GM13977 (cell line): ENCODE results near the gene DPY19L3.

Experiments used
- DNase-seq: peaks from one replicate; pipeline ENCODE4 v3.0.0; 2012; ENCODE audit warnings: low spot score
- in situ Hi-C: fragments of 300-500 bp; cut with MboI; formaldehyde crosslinking; loops from one replicate; pipeline ENCODE4 v1.12.0; 2022; ENCODE audit warnings: low sequenced_read_pairs, low pct_unique_long_range_greater_than_20kb, mixed read lengths, inconsistent platforms; ENCODE audit not compliant: unreplicated experiment
- TF ChIP-seq, protein P1 (sequence below): IDR thresholded peaks from 2 replicates; pipeline ENCODE4 v1.5.1; 2012; ENCODE audit warnings: mild to moderate bottlenecking, control low read depth; ENCODE audit not compliant: insufficient read depth; ENCODE audit errors: extremely low read depth, missing control alignments

Gene DPY19L3

DNA sequence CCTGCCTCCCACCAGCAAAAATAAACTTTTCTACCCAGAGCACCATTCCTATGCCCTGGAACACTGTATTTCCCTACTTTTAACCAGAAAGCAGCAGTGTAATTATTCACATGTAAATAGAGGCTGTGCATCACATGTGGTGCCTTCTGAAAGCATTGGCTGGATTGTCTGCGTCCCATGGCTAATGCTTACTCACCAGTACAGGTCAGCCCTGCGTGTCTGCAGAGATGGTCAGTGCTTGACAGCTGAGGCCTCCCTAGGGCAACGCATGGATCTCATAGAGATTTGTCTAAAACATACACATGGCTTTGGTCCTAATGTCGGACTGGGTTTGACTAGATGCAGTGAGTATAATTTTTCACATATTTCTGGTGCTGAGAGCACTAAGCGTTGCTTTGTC is 64.2 kb downstream of the DPY19L3 start:
- no peak for DNase-seq
- TF ChIP-seq, protein P1, sequence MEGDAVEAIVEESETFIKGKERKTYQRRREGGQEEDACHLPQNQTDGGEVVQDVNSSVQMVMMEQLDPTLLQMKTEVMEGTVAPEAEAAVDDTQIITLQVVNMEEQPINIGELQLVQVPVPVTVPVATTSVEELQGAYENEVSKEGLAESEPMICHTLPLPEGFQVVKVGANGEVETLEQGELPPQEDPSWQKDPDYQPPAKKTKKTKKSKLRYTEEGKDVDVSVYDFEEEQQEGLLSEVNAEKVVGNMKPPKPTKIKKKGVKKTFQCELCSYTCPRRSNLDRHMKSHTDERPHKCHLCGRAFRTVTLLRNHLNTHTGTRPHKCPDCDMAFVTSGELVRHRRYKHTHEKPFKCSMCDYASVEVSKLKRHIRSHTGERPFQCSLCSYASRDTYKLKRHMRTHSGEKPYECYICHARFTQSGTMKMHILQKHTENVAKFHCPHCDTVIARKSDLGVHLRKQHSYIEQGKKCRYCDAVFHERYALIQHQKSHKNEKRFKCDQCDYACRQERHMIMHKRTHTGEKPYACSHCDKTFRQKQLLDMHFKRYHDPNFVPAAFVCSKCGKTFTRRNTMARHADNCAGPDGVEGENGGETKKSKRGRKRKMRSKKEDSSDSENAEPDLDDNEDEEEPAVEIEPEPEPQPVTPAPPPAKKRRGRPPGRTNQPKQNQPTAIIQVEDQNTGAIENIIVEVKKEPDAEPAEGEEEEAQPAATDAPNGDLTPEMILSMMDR: no peak
- in situ Hi-C loops: no loop called here

DNA sequence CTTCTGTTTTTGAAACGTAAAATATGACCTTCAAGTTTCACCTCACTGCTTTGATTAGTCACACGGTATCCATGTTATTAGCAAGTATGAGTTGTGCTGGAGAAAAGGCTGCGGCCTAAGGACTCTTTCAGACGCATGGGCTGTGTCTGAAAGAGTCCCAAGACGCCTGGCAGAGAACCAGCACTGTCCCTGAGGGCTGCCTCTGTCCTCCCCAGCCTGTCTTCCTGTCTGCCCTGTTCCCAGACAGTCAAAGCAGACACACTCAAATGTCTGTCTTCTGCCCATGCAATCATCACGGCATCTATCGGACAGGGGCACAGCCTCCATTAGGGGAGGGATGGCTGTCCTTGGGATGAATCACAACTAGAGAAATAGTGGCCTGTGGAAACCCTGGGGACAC is 65.5 kb downstream of the DPY19L3 start:
- DNase-seq: no peak
- TF ChIP-seq, protein P1: no peak
- in situ Hi-C loops: no loop called here

DNA sequence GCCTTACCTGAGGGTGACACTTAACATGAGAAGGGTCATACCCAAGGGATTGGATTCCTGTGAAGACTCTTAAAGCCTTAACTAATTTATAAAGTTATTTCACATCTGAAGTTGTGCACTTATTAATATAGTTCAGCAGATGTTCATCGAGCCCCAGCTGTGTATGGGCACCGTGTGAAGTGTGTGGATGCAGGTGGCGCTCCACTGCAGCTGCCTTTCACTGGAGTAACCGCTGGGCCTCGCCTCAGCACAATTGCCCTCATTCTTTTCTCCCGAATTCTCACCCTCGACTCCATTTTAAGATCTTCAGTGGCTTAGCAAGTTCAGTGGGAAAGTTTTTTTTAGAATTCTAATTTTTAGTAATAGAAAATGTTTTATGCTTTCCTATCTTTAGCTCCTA is 66.2 kb downstream of the DPY19L3 start:
- TF ChIP-seq, protein P1: no peak
- in situ Hi-C loops: no loop called here
- no peak for DNase-seq

DNA sequence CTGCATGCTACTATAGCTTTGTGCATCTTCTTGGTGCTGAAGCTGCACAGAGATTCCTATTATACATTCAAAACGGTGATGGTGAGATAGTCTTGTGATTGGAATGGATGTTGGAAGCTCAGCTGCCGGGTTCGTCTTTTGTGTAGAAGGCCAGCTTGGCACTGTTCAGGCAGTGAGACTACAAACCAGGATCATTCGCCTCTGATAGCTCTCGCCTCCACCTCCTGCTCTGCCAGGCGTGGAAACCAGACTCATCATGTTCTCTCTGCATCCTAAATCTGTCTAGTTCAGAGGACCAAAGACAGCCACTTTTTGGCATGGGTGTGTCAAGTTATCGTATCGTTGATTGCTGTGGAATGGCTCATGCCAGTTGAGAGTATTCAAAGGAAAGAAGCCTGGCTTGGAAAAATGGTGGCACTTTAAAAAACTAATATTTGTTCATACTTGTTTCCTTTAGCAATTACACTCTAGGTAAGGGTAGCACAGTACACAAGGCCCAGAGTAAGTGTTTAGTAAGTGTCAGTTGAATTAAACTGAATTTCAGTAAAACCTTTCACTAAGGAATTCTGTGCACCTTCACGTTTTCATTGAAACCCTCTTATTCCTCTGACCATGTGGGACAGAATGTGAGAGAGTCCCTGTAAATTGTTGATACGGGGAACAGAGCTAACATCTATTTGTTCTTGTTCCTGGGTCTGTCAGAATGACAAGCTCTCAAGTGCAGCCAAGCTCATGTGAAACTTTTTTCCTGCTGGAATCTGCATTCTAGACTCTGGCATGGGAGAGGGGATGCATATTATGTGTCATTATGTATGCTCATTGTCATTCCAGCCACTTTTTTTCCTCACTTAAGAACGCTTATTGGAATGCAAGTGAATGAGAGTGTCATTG is 69.8 kb downstream of the DPY19L3 start:
- in situ Hi-C loops: no loop called here
- DNase-seq: no peak
- TF ChIP-seq, protein P1: no peak

DNA sequence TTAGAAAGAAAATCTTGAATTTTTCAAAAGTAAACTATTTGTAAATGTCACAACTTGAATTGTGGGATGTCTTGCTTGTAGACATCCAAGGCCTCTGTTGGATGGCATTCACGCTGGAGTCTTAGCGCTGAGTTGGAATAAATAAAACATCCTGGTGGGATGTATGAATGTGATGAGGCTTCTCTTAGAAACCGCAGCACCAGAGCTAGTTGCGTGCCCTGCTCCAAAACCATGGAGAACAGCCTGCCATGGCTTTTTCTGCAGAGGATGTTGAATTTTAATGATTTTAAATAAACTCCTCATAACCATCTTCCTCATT is 70.4 kb downstream of the DPY19L3 start:
- TF ChIP-seq, protein P1: no peak
- in situ Hi-C loops: no loop called here
- DNase-seq: no peak

DNA sequence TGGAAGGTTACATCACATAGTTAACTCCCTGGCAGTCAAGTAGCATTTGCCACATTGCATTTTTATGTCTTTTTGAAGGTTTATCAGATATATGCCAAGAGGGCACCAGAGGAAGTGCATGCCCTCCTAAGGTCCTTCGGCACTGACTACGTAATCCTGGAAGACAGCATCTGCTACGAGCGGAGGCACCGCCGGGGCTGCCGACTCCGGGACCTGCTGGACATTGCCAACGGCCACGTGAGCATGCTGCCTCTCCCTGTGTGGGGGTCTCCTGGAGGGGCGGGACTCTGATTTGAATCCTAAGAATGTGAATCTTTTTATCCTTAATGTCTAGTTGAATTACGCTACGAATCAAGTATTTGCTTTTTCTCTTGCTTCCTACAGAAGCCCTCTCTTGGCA is 74.8 kb downstream of the DPY19L3 start:
- DNase-seq: no peak
- in situ Hi-C loops: no loop called here
- TF ChIP-seq, protein P1: no peak
